ENCODE data around the gene WIPI1. TPM values are rescaled to one million over a fixed set of nuclear protein-coding genes. Genes with fewer than 3 reads are reported as not detected.

WIPI1 gene
- total and polyA plus RNA-seq, 9 donors = 33.9 to 50.5 (median 44.1) TPM

DNA sequence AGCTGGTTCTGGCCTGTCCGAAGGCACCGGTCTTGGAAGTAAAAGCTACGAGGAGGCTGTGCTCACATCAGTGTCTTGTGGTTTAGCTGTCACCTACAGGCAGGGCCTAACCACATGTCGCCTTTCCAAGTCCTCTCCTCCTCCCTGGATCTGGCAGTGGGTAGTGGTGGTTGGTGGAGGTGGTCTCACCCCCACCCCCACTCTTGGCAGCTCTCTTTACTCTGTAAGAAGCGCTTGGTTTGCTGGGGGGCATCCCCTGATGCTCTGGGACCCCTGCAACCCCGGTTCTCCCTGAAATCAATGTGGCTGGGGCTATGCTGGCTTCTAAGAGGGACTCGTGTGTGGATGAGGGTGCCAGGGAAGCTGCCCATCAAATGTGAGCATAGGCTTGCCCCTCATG lies 68.3 kb downstream of the WIPI1 start:
- no peak for DNase-seq
- no peak overlapping the region for H3K4me3 ChIP-seq (ENCODE audit: low read length)
- 97% methylated on average over 3 of the region's 7 CpGs for WGBS (ENCODE audit: insufficient coverage)

DNA sequence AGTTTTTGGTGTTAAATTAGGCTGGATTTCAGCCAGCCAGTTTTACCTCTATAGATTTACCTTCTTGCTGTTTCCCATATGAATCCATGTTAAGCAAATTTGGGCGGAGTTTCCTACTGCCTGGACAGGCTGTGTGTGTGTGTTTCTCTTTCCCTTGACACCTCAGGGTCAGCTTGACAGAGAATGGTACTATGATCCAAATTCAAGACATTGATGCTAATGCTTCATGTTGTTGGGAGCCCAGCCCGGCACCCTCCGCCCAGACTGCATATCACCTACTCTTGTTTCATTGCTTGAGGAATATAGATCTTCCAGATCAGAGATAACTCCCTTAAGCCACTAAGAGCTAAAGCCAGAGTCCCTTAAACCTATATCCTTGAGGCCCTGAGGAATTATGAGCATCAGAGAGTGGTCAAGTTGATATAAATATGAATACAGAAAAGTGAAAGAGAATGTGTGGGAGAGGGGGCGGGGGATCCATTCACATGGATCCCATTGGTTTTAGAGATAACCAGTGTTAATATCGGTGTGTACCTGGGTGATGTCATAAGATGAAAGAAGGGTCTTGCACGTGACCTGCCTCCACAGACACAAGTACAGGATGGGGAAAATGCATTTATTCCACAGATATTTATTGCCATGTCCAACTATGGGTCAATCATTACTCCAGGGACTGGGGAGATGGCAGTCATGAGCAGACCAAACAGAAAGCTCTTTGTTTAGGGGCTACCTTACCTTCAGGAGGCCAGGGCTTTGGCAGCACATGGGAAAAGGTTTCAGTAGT lies 69.7 kb downstream of the WIPI1 start:
- H3K36me3 ChIP-seq (ENCODE audit: control insufficient read depth, insufficient read depth, low read length) = no peaks in the 10 kb centered on the region
- H3K9me3 ChIP-seq (replicated peaks; ENCODE audit: control insufficient read depth, low read depth, low read length) = no peaks in the 10 kb centered on the region
- H3K27ac ChIP-seq (ENCODE audit: low read length) = no peak overlapping the region
- H3K27me3 ChIP-seq (ENCODE audit: control insufficient read depth, insufficient read depth, low read length) = no peaks in the 10 kb centered on the region
- H3K4me3 ChIP-seq (ENCODE audit: low read length) = no peak overlapping the region
- peaks cover 27% of the 10 kb centered on the region for H3K4me1 ChIP-seq (ENCODE audit: control insufficient read depth, insufficient read depth, low read length)
- WGBS (ENCODE audit: insufficient coverage) = 73% methylated on average over 3 of the region's 6 CpGs
- DNase-seq = no peak

More for the DNA sequence above, 68.3 kb downstream of the WIPI1 start:
- Histone ChIP-seq H3K27me3 (ENCODE audit: control insufficient read depth, insufficient read depth, low read length) (no peaks in the 10 kb centered on the region), H3K36me3 (ENCODE audit: control insufficient read depth, insufficient read depth, low read length) (no peaks in the 10 kb centered on the region), H3K9me3 (replicated peaks; ENCODE audit: control insufficient read depth, low read depth, low read length) (no peaks in the 10 kb centered on the region), H3K4me1 (ENCODE audit: control insufficient read depth, insufficient read depth, low read length) (peaks cover 17% of the 10 kb centered on the region), H3K27ac (ENCODE audit: low read length) (no peak overlapping the region)

DNA sequence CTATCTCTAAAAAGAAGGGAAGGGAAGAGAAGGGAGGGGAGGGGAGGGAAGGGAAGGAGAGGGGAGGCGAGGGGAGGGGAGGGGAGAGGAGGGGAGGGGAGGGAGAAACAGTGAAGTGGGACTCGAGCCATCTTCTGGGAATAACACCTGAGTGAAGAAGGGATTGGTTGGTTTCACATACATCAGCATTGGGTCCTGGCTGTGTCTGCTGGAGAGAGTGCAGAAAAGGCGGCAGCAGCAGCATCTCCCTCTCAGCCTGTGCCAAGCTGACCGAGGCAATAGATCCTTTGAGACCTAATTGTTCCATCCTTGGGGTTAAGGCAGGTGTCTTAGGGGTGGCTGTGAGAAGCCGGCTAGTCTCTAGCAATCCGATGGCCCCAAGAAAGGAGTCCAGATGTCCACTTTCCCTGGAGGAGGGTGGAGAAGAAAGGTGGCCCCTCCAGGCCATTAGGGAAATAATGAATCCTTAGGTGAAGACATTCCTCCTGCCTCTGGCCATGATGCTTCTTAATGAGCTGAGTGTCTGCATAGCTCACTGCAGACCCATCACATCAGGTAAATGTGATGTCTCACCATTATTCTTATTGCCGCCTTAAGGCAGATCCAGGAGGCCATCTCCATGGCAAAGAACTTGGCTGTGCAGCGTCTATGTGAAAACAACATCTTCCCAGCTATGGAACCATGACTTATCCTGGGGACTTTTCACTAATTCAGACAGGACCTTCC lies 71.6 kb downstream of the WIPI1 start:
- no peak for DNase-seq
- H3K27ac ChIP-seq (ENCODE audit: low read length) = no peak overlapping the region
- WGBS (ENCODE audit: insufficient coverage) = 69% methylated on average over 6 of the region's 8 CpGs
- no peak overlapping the region for H3K4me3 ChIP-seq (ENCODE audit: low read length)
- H3K9me3 ChIP-seq (replicated peaks; ENCODE audit: control insufficient read depth, low read depth, low read length) = no peaks in the 10 kb centered on the region
- H3K36me3 ChIP-seq (ENCODE audit: control insufficient read depth, insufficient read depth, low read length) = no peaks in the 10 kb centered on the region
- H3K4me1 ChIP-seq (ENCODE audit: control insufficient read depth, insufficient read depth, low read length) = peaks cover 27% of the 10 kb centered on the region
- no peaks in the 10 kb centered on the region for H3K27me3 ChIP-seq (ENCODE audit: control insufficient read depth, insufficient read depth, low read length)

DNA sequence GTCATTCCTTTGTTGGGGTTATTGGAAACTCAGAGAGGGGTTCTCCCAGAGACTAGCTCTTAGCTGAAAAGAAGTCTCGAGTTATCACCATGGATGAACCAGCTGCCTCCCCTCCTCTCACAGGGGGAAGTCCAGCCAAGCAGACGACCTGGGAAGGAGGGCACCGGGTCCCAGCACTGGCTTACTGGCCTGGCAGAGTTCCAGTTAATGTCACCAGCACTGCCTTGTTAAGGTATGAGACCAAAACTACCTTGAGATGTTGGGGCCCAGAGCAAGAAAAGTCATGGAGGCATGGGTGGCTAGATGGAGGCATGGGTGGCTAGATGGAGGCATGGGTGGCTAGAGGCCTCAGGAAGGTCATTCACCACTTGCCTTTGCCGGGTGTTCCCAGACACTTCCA lies 72.4 kb downstream of the WIPI1 start:
- DNase-seq = no peak

DNA sequence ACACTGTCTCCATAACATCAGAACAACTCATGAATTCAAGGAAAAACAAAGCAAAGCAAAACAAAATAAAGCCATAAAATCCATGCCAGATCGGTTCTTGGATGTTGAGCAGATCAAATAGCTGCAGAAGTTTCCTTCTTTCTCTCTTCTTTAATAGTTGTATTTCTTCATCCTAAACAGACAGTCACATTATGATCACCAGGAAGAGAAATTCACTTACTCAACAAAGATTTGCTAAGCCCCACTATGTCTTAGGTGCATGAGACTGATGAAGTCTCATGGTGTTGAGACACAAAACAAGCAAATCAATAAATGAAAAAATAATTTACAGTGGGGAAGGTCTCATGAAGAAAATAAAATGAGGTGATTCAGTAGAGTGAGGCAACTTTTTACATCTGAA lies 72.8 kb downstream of the WIPI1 start:
- no peaks in the 10 kb centered on the region for H3K27me3 ChIP-seq (ENCODE audit: control insufficient read depth, insufficient read depth, low read length)
- H3K9me3 ChIP-seq (replicated peaks; ENCODE audit: control insufficient read depth, low read depth, low read length) = no peaks in the 10 kb centered on the region
- H3K4me3 ChIP-seq (ENCODE audit: low read length) = no peak overlapping the region
- H3K27ac ChIP-seq (ENCODE audit: low read length) = no peak overlapping the region
- no peaks in the 10 kb centered on the region for H3K36me3 ChIP-seq (ENCODE audit: control insufficient read depth, insufficient read depth, low read length)
- DNase-seq = no peak
- WGBS (ENCODE audit: insufficient coverage) = no CpG with 5 or more reads among the region's 1 CpG
- H3K4me1 ChIP-seq (ENCODE audit: control insufficient read depth, insufficient read depth, low read length) = peaks cover 27% of the 10 kb centered on the region

More for the DNA sequence above, 72.4 kb downstream of the WIPI1 start:
- 89% methylated on average over 1 of the region's 4 CpGs for whole genome bisulfite sequencing (ENCODE audit: insufficient coverage)
- no peaks in the 10 kb centered on the region for H3K36me3 ChIP-seq (ENCODE audit: control insufficient read depth, insufficient read depth, low read length)
- no peaks in the 10 kb centered on the region for H3K27me3 ChIP-seq (ENCODE audit: control insufficient read depth, insufficient read depth, low read length)
- H3K4me1 ChIP-seq (ENCODE audit: control insufficient read depth, insufficient read depth, low read length) = peaks cover 27% of the 10 kb centered on the region
- H3K9me3 ChIP-seq (replicated peaks; ENCODE audit: control insufficient read depth, low read depth, low read length) = no peaks in the 10 kb centered on the region
- H3K4me3 ChIP-seq (ENCODE audit: low read length) = no peak overlapping the region
- H3K27ac ChIP-seq (ENCODE audit: low read length) = no peak overlapping the region

DNA sequence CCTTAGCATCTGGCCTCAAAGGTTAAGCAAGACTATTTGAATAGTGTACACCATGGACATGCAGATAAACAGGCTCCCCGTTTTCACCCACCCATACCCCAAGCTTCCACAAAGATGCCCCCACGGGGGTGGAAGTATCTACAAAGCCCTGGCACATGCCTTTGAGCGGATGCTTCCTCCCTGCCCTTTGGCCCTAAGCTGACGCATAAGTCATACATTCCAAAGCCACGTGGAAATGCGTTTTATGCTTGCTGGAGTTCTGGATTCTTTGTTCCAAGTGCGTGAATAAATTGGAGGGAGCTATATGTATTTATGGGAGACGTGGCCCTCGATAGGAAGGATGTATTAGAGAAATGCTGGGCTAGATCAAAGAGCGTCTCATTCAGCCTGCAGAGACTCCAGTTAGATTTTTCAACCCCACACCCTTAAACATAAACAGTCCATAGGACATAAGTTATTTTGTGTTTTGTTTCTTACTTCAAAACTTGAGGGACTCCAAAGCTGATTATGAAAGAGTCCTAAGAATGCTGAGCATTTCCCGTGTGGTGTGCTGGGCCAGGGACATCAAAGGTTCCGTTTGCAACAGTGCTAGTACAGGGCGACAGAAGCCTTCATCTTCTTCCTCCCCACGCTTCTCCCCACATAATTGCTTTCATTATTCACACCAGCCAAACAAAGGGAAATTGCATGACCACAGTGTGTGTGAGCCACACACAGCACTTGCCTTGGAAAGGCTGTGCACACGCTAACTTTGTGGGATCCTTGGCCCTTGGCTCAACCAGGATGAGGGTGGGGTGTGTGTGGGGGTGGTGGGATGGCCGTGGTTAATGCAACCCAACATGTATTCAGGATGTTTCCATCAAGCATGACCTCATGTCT lies 73.6 kb downstream of the WIPI1 start:
- DNase-seq = peak; percentile 27
- 51% methylated on average over 5 of the region's 16 CpGs for WGBS (ENCODE audit: insufficient coverage)
- Histone ChIP-seq H3K27me3 (ENCODE audit: control insufficient read depth, insufficient read depth, low read length) (no peaks in the 10 kb centered on the region), H3K9me3 (replicated peaks; ENCODE audit: control insufficient read depth, low read depth, low read length) (no peaks in the 10 kb centered on the region), H3K4me1 (ENCODE audit: control insufficient read depth, insufficient read depth, low read length) (peaks cover 32% of the 10 kb centered on the region), H3K4me3 (ENCODE audit: low read length) (no peak overlapping the region), H3K36me3 (ENCODE audit: control insufficient read depth, insufficient read depth, low read length) (no peaks in the 10 kb centered on the region), H3K27ac (ENCODE audit: low read length) (peak overlapping the region; percentile 57)

DNA sequence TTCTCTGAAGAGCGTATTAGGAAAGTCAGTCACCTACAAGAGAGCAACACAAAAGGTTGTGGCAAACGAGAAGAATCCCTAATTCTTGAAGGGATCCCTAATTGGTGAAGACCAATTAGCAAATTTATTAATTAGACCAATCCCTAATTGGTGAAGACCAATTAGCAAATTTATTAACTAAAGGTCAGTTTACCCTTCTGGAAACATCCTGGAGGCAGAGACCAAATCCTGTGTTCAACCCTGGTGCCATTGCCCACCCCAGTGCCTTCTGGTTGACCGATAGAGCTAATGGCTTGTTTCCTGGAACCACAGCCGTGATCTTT lies 74.2 kb downstream of the WIPI1 start:
- Histone ChIP-seq H3K27ac (ENCODE audit: low read length) (no peak overlapping the region), H3K4me3 (ENCODE audit: low read length) (no peak overlapping the region), H3K36me3 (ENCODE audit: control insufficient read depth, insufficient read depth, low read length) (no peaks in the 10 kb centered on the region), H3K27me3 (ENCODE audit: control insufficient read depth, insufficient read depth, low read length) (no peaks in the 10 kb centered on the region), H3K4me1 (ENCODE audit: control insufficient read depth, insufficient read depth, low read length) (peaks cover 38% of the 10 kb centered on the region), H3K9me3 (replicated peaks; ENCODE audit: control insufficient read depth, low read depth, low read length) (no peaks in the 10 kb centered on the region)
- WGBS (ENCODE audit: insufficient coverage) = 75% methylated on average over 2 of the region's 4 CpGs
- no peak for DNase-seq

DNA sequence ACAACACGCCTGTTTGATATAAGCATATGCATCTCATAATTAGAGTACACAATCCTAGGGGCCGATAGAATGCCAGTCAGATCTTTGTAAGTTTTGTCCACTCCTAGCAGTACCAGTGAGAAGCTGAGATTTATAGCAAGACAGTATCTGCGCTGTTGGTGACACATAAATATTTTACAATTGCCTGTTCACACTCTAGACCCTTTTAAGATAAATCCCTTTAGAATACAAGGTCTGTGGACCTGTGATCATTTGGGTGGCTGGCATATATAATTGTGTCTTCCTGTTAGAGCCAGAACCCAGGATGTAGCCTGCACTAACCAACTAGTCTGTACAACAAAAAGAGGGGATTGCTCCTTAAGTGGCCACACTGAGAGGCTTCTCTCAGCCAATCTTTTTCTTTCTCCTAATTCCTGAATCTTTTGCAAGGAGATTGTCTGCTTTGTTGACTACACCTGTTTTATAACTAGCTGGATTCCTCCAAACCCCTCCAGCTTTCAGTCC lies 74.7 kb downstream of the WIPI1 start:
- Histone ChIP-seq H3K27ac (ENCODE audit: low read length) (no peak overlapping the region), H3K36me3 (ENCODE audit: control insufficient read depth, insufficient read depth, low read length) (no peaks in the 10 kb centered on the region), H3K27me3 (ENCODE audit: control insufficient read depth, insufficient read depth, low read length) (peaks cover 3% of the 10 kb centered on the region), H3K4me1 (ENCODE audit: control insufficient read depth, insufficient read depth, low read length) (peaks cover 43% of the 10 kb centered on the region), H3K9me3 (replicated peaks; ENCODE audit: control insufficient read depth, low read depth, low read length) (no peaks in the 10 kb centered on the region), H3K4me3 (ENCODE audit: low read length) (no peak overlapping the region)
- no CpG with 5 or more reads among the region's 3 CpGs for WGBS (ENCODE audit: insufficient coverage)
- DNase-seq = no peak

DNA sequence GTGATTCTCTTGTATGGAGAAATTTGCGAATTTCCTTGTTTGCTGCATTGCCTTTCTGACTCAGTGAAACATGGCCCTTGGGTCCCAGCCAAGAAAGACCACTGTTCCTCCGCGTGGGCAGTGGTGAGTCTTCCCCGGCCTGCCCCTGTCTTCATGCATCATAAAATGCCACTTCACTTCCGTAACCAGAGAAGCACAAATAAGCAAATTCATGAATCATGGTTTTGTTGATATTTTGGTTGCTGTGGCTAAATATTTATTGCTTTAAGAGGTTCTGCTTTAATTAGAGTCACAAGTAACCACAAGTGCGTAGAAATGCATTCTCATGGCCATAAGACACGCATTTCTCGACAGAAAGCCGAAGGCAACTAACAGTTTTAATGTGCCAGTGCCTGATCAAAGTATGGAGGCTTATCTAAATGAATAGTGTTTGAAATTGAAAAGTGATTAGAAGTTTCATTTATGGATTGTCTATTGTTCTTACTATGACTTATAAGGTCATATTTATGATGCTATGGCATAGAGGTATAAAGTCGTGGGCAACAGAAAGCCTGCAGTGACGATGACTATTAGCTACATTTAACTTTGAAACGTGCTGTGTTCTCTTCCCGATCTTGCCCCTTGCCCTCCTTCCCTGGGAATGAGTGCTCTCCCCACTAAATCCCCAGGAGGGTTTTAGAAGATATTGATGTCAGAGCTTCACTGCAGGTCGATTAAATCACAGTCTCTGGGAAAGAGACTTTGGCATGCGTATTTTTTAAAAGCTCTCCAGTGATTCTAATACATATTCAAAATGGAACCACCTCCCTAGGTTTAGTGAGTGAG lies 76.0 kb downstream of the WIPI1 start:
- H3K4me3 ChIP-seq (ENCODE audit: low read length) = no peak overlapping the region
- H3K27ac ChIP-seq (ENCODE audit: low read length) = no peak overlapping the region
- no peaks in the 10 kb centered on the region for H3K9me3 ChIP-seq (replicated peaks; ENCODE audit: control insufficient read depth, low read depth, low read length)
- peak; percentile 33 for DNase-seq
- WGBS (ENCODE audit: insufficient coverage) = 83% methylated on average over 5 of the region's 15 CpGs
- peaks cover 38% of the 10 kb centered on the region for H3K4me1 ChIP-seq (ENCODE audit: control insufficient read depth, insufficient read depth, low read length)
- H3K27me3 ChIP-seq (ENCODE audit: control insufficient read depth, insufficient read depth, low read length) = peaks cover 3% of the 10 kb centered on the region
- no peaks in the 10 kb centered on the region for H3K36me3 ChIP-seq (ENCODE audit: control insufficient read depth, insufficient read depth, low read length)
